WTC11 (cell line): ENCODE data around the gene RNF183.

Experiments
- CTCF ChIP-seq: fragments of 200-600 bp; IDR thresholded peaks from 2 replicates; pipeline ENCODE4 v1.8.0; 2022; ENCODE audit warnings: antibody characterized with exemption
- ZNF138 ChIP-seq: sonication (generic); formaldehyde crosslinking; conservative IDR thresholded peaks from 2 replicates; pipeline ENCODE4 v1.8.1; 2022; ENCODE audit warnings: mild to moderate bottlenecking, moderate library complexity, missing genetic modification reagents
- TF ChIP-seq, protein P1 (sequence below): sonication (generic); formaldehyde crosslinking; IDR thresholded peaks from 2 replicates; pipeline ENCODE4 v1.8.1; 2022; ENCODE audit warnings: low read depth, missing genetic modification reagents, borderline replicate concordance

DNA sequence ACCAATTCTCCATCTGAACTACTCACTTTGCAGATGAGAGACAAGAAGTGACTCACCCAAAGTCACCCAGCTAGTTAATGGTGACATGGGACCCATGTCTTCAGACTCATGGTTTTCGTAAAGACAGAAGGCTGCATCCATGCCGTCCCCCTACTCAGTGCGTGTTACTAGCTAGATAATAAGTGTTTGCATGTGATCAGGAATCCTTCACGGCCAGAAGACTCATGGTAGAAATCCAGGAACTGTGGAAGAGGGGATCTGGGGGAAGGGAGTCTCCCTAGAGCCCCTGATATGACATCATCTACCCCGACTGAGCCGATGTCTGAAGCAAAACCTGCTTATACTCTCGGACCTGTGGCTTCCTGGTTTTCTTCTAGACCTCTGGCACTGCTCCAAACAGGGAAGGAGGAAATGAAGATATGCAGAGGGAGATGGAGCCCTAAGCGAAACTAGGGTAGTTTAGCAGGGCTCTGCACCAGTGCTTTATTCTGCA is 3.3 kb downstream of the RNF183 start:
- TF ChIP-seq CTCF (no peak), ZNF138 (CRISPR knock-in tag) (no peak)
- TF ChIP-seq, protein P1, sequence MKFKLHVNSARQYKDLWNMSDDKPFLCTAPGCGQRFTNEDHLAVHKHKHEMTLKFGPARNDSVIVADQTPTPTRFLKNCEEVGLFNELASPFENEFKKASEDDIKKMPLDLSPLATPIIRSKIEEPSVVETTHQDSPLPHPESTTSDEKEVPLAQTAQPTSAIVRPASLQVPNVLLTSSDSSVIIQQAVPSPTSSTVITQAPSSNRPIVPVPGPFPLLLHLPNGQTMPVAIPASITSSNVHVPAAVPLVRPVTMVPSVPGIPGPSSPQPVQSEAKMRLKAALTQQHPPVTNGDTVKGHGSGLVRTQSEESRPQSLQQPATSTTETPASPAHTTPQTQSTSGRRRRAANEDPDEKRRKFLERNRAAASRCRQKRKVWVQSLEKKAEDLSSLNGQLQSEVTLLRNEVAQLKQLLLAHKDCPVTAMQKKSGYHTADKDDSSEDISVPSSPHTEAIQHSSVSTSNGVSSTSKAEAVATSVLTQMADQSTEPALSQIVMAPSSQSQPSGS (CRISPR knock-in tag): no peak
